H1 (cell line): ENCODE data around the gene VGLL4. TPM values are rescaled to one million over a fixed set of nuclear protein-coding genes. Genes with fewer than 3 reads are reported as not detected.

ENCODE experiments used
- CHD7 ChIP-seq: fragments of 300-600 bp; sonication (generic); IDR thresholded peaks from 2 replicates; pipeline ENCODE4 v1.7.1; 2012; ENCODE audit warnings: low read length, moderate library complexity, mild to moderate bottlenecking, inconsistent platforms; ENCODE audit not compliant: insufficient replicate concordance
- TBP ChIP-seq: IDR thresholded peaks from 2 replicates; pipeline ENCODE4 v1.6.1; 2011; ENCODE audit warnings: low read depth, low read length, improper control_type of control experiment
- ZNF274 ChIP-seq: IDR thresholded peaks from 2 replicates; pipeline ENCODE4 v1.7.0; 2012; ENCODE audit warnings: low read length, borderline replicate concordance; ENCODE audit errors: extremely low read depth
- polyA plus RNA-seq, 7 experiments: library from polyadenylated mRNA; depleted of rRNA in 3 of 7; stranded (reverse) in 5 of 7; unstranded in 2 of 7; fragments of >200 nt in 5 of 7; fragments of 200-250 nt in 2 of 7; gene quantifications; 1 replicate in 5 of 7; 2 replicates in 1 of 7; 4 replicates in 1 of 7; pipeline versions ENCODE4 v1.2.1 to v1.2.3, GENCODE V29; 2011 to 2013; ENCODE audit warnings: missing spikeins in 2 of 7, mixed read lengths in 2 of 7
- total RNA-seq: library from RNA; stranded (reverse); fragmentation: NEBNext Ultra II Directional; extraction: Animal tissue kit (Norgen Biotek cat#: 25700); gene quantifications from 2 replicates; pipeline ENCODE4 v1.2.1, GENCODE V29; 2021

VGLL4 gene
- total and polyA plus RNA-seq, 2 of the 8 experiments (the other 6 are each of a cell fraction or from before 2014, with no cell fraction given), result 45.1 to 50.0 TPM

GRCh38 chr3:11591002-11591355, 52.7 kb downstream of the VGLL4 start (continued):
- no peak for TF ChIP-seq CHD7
- no peak for TF ChIP-seq TBP
- TF ChIP-seq ZNF274, result no peak
- TF ChIP-seq, all 59 proteins: peak for 0
